Measurements from ENCODE around the gene LYPD5. TPM values are rescaled to one million over a fixed set of nuclear protein-coding genes. Genes with fewer than 3 reads are reported as not detected.

Gene LYPD5
- total and polyA plus RNA-seq, 2 of the 13 experiments (the other 11 are each of a cell fraction or from before 2014, with no cell fraction given), result not detected

DNA sequence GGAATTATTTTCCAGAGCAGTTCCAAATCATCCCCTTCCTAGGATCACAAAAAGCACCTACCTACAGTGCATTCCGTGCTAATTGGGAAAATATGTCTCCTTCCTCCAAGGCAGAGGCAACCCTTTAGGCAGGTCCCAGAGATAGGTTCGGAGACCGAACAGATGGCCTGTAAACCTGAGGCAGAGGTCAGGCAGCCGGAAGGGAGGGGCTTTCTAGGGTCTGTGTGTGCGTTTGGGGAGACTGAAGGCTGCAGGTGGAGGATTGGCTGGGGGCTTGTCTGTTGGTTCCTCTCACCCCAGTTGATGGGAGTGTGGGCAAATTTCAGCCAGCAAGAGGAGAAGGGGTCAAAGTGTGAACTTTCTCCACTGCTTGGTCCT, 28.5 kb downstream of the LYPD5 start:
- peak overlapping the region in 2 of 3 experiments; percentile 56 to 68; a peak in 3 of 6 replicates for H3K4me3 ChIP-seq (replicated peaks in 1 of 3; ENCODE audit: insufficient read depth in 1 of 3, low read depth in 2 of 3, low read length in 3 of 3)
- intact Hi-C loops (cut with micrococcal nuclease; ENCODE audit: unreplicated experiment) (no loop called here), in situ Hi-C loops (cut with HindIII; ENCODE audit: extremely low pct_ligation_motif_present, low pct_unique_long_range_greater_than_20kb) (no loop called here)
- no peak overlapping the region for H2AFZ ChIP-seq (ENCODE audit: low read length)
- BruUV-seq (replicated peaks), result no TSS peak
- 0 out of 2 replicates have a peak overlapping the region, but pooled peaks have one; percentile 13 for H3K9ac ChIP-seq (ENCODE audit: insufficient read depth, low read depth, low read length)
- DNase-seq (ENCODE audit: low spot score) (no peak), ATAC-seq (peak; percentile 16; the same call in 2 of the 3 replicates), FAIRE-seq (no peak)
- H3K27ac ChIP-seq (ENCODE audit: extremely low read length, insufficient read depth, low read length), result no peak overlapping the region
- no peaks in the 10 kb centered on the region for H4K20me1 ChIP-seq (ENCODE audit: insufficient read depth, low read length)
- ChIA-PET CTCF (ENCODE audit: low intra/inter-chr PET ratio, low total read pairs) (interaction anchor here (1.1 to 1.6 kb wide), 4 partner anchors 9 to 30 kb away, joined by 3 to 4 read pairs (median 3); no protein-coding TSS in a partner anchor), POLR2A (interaction anchor here (0.8 to 1.8 kb wide), 2 partner anchors 19 to 28 kb away, joined by 3 to 8 read pairs; partner anchors contain the start of gene SMG9)
- H3K9me3 ChIP-seq (ENCODE audit: low read length), result no peaks in the 10 kb centered on the region
- H3K79me2 ChIP-seq (ENCODE audit: insufficient read depth, low read length), result no peaks in the 10 kb centered on the region
- peaks cover 1 to 17% of the 10 kb centered on the region in 2 experiments; a peak in 3 of 5 replicates for H3K27me3 ChIP-seq (ENCODE audit: control insufficient read depth in 1 of 2, insufficient read depth in 2 of 2, low read length in 2 of 2)
- no peaks in the 10 kb centered on the region for H3K36me3 ChIP-seq (replicated peaks in 1 of 2; ENCODE audit: control insufficient read depth in 1 of 2, insufficient read depth in 2 of 2, low read length in 2 of 2)
- H3K4me2 ChIP-seq (ENCODE audit: low read depth, low read length), result peak overlapping the region; percentile 75
- peaks cover 21% of the 10 kb centered on the region for H3K4me1 ChIP-seq (ENCODE audit: insufficient read depth, low read length)
- TF ChIP-seq GATAD2A (CRISPR knock-in tag; IDR thresholded peaks at IDR 0.05) (0 out of 2 replicates have a peak, but pooled peaks have one; percentile 2), ZNF784 (CRISPR knock-in tag; IDR thresholded peaks at IDR 0.05; ENCODE audit: borderline replicate concordance) (0 out of 2 replicates have a peak, but pooled peaks have one; percentile 50), ZNF12 (CRISPR knock-in tag; IDR thresholded peaks at IDR 0.05) (no peak), DPF2 (CRISPR knock-in tag; IDR thresholded peaks at IDR 0.05; ENCODE audit: borderline replicate concordance, low read depth) (no peak), ZNF546 (CRISPR knock-in tag; conservative IDR thresholded peaks at IDR 0.05) (no peak)
- TF ChIP-seq, protein P1, sequence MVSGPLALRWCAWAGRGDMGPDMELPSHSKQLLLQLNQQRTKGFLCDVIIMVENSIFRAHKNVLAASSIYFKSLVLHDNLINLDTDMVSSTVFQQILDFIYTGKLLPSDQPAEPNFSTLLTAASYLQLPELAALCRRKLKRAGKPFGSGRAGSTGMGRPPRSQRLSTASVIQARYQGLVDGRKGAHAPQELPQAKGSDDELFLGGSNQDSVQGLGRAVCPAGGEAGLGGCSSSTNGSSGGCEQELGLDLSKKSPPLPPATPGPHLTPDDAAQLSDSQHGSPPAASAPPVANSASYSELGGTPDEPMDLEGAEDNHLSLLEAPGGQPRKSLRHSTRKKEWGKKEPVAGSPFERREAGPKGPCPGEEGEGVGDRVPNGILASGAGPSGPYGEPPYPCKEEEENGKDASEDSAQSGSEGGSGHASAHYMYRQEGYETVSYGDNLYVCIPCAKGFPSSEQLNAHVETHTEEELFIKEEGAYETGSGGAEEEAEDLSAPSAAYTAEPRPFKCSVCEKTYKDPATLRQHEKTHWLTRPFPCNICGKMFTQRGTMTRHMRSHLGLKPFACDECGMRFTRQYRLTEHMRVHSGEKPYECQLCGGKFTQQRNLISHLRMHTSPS (CRISPR knock-in tag; IDR thresholded peaks at IDR 0.05; ENCODE audit: low read depth), result no peak
- WGBS (ENCODE audit: low lambda C conversion rate), result 18% methylated on average over 3 of the region's 5 CpGs

Measured in HepG2 (cell line).